A549 (cell line): ENCODE results near the gene KCNG3.

Source experiments
- CBX2 ChIP-seq: fragments of 200-600 bp; sonication (generic); IDR thresholded peaks from 2 replicates; pipeline ENCODE4 v1.6.1; 2016; ENCODE audit warnings: low read depth, mild to moderate bottlenecking, borderline replicate concordance
- HDAC2 ChIP-seq: fragments of 200-600 bp; sonication (generic); IDR thresholded peaks from 2 replicates; pipeline ENCODE4 v1.6.1; 2016
- MYC ChIP-seq: IDR thresholded peaks from 2 replicates; pipeline ENCODE4 v1.6.1; 2012; ENCODE audit warnings: mild to moderate bottlenecking, inconsistent platforms, low read length, improper control_type of control experiment, borderline replicate concordance
- TF ChIP-seq, protein P1 (sequence below): fragments of >200 bp; sonication (Bioruptor Twin); formaldehyde crosslinking; IDR thresholded peaks from 3 replicates; pipeline ENCODE4 v1.5.1; 2016

GRCh38 chr2:42438685-42439084 lies 55.1 kb downstream of the KCNG3 start:
- TF ChIP-seq CBX2: no peak
- TF ChIP-seq, protein P1, sequence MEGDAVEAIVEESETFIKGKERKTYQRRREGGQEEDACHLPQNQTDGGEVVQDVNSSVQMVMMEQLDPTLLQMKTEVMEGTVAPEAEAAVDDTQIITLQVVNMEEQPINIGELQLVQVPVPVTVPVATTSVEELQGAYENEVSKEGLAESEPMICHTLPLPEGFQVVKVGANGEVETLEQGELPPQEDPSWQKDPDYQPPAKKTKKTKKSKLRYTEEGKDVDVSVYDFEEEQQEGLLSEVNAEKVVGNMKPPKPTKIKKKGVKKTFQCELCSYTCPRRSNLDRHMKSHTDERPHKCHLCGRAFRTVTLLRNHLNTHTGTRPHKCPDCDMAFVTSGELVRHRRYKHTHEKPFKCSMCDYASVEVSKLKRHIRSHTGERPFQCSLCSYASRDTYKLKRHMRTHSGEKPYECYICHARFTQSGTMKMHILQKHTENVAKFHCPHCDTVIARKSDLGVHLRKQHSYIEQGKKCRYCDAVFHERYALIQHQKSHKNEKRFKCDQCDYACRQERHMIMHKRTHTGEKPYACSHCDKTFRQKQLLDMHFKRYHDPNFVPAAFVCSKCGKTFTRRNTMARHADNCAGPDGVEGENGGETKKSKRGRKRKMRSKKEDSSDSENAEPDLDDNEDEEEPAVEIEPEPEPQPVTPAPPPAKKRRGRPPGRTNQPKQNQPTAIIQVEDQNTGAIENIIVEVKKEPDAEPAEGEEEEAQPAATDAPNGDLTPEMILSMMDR: no peak
- no peak for TF ChIP-seq MYC
- TF ChIP-seq HDAC2: no peak
